ENCODE data around the gene DCAF7.

The DCAF7 gene

GRCh38 chr17:63595132-63595531, 44.9 kb downstream of the DCAF7 start:
- no peak for DNase-seq

- no peak for DNase-seq
These were observed 46.7 kb downstream of the DCAF7 start for GRCh38 chr17:63596856-63597586.

DNA sequence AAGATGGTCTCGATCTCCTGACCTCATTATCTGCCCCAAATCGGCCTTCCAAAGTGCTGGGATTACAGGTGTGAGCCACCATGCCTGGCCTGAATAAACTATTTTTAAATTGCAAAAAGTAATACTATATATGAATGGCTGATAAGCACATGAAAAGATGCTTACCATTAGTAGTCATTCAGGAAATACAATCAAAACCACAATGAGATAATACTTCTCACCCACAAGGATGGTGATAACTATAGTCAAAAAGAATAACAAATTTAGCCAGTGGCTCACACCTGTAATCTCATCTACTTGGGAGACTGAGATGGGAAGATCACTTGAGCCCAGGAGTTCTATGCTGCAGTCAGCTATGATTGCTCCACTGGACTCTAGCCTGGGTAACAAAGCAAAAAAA, 48.0 kb downstream of the DCAF7 start:
- DNase-seq, result no peak

- peak; percentile 67 for DNase-seq
These were observed 50.5 kb downstream of the DCAF7 start, which contains the start of gene TACO1 for GRCh38 chr17:63600569-63601438. TSS of gene TACO1 (plus strand) at chr17:63600895. CDS start at chr17:63601084, 189 bp downstream.

DNA sequence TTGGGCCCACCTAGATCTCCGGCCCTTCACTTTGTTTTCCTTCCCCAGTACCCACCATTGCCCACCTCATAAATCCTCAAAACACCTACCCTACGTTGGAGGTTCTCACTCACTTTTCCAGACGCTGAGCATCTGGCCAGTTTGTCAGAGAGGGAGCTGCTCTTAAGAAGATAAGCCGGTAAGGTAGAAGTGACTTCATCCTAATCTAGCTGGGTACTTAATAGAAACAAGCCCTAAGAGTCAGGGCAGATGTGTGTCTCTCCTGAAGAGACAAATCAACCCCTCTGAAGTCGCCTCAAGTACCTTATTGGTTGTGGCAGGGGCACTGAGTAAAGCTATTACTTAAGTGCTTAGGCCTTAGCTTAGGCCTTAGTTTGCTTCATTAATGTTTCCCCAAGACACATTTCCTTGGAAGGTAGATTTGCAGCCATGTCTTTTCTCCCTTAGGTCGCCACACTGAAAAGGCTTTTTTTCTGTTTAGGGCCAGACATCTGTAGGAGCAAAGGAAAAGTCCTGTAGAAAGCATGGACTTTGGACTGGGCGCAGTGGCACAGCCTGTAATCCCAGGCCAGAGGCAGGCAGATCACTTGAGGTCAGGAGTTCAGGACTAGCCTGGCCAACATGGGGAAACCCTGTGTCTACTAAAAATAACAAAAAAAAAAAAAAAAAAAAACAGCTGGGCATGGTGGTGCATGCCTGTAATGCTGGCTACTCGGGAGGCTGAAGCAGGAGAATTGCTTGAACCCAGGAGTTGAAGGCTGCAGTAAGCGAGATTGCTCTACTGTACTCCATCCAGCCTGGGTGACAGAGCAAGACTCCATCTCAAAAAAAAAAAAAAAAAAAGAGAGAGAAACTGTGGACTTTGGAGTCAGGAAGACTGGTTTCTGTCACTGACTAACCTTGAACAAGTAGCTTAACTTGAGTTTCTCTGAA, 51.4 kb downstream of the DCAF7 start:
- DNase-seq, result no peak

DNA sequence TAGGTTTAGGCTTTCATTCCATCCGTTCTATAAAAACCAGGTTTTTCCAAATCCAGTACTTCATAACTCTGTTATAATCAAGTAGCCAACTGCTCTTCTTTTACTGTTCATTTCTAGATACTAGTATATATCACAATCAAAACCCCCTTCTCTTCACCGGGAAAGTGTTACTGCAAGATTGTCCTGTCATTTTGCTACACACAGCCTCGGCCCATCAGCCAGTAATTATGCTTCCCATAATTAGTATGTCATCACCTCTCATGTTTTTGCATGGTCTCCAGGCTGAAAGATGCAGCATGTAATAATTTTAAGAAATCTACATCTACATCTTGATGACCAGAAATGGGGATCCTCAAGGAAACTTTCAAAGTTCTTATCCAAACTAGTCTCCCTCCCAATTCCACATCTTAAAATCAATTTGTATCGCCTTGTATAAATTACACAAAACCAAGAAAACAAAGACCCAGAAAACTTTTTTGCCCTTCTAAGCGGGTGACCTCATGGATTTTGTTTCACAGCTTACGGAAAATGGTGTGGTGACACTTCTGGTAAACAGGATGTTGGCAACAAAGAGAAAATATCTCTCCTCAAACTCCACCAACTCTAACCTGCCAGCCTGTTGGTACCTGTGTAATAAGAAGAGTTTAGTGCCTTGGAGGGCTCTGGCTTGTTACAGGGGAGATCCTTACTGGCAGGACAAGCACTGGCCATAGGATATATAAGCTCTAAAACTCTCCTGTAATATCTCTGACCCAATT, 59.7 kb downstream of the DCAF7 start:
- no peak for DNase-seq

GRCh38 chr17:63610854-63611253, 60.6 kb downstream of the DCAF7 start:
- DNase-seq, result no peak

GRCh38 chr17:63611354-63611753, 61.1 kb downstream of the DCAF7 start:
- no peak for DNase-seq

DNA sequence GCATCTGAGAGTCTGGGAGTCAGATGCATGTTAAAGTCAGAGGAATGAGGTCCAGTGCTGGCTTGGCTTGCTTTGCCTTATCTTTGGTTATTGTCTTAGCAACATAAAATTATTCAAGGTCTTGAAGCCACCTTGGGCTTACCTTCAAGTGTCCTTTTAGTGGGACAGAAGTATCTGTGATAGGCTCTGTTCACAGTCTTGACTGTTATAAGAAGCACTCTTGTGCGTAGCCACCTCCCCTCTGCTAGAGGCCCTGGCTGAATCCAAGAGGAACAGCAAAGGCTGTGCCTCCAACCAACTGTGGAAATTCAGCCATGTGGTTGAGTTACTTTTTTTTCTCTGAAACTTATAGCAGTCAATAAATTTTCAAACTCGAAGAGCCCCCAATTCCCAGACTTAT, 63.4 kb downstream of the DCAF7 start:
- no peak for DNase-seq

DNA sequence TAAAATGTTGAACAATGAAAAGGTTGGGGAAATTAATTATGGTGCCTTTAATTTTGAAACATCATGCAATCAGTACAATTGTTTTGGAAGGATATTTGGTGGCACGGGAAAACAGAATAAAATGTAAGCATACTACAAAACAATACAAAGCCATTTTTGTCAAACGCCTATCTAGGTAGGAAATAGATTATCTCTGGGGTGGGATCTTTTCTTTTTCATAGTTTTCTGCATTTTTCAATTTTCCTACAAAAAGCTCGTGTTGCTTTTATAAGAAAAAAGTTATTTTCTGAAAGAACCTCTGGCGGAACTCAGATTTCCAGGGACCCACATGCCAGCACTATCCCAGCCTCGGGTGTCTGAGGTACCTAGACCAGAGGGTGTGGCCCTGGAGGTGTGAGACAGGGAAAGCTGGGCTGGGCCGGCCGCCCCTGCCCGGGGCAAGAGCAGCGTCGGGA, 71.0 kb downstream of the DCAF7 start:
- DNase-seq, result no peak

DNA sequence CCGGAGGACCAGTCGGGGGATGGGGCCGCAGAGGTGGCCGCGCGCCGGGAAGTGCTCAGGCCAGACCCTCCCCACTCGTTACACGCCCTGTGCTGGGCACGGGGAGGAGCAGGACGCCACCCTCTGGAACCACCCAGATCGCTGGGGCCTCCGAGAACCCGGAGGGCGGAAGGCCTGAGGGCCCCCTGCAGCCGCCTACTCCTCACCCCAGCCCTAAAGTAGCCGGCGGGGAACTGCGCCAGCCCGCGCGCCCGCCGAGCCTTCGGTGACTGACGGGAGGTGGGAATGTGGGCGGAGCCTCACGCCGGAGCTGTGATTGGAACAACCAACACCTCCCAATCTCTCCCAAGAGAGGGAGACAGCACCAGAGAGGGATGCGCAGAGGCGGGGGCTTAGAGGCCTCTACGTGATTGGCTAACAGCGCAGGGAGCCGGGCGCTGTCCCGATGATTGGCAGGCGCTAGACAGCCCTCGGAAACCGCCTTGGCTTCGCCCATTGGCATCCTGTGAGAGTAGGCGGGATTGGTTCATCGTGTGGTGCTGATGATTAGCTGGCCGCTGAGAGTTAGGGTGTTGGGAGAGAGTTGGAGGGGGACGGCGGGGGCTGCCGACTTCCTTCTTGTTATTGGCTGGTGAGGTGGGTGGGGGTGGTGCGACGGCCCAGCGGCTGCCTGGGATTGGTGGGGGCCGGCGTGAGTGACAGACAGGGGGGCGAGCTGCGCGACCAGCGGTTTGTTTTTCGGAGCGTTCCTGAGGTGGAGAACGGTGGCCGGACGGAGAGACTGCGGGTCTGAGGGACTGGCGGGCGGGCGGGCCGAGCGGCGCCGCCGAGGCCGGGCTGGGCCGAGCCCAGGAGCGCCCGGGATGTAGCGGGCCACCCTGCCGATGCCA, 71.7 kb downstream of the DCAF7 start, which contains the start of gene MAP3K3:
Gene MAP3K3 (plus strand): TSS at position 734 of the 890 bp plus-strand sequence. CDS start 343 bp downstream, outside the sequence.
- peak; percentile 95 for DNase-seq

- DNase-seq, result peak; percentile 34
These were observed 72.5 kb downstream of the DCAF7 start for GRCh38 chr17:63622574-63623390.

GRCh38 chr17:63623786-63624530, 73.7 kb downstream of the DCAF7 start:
- no peak for DNase-seq

DNA sequence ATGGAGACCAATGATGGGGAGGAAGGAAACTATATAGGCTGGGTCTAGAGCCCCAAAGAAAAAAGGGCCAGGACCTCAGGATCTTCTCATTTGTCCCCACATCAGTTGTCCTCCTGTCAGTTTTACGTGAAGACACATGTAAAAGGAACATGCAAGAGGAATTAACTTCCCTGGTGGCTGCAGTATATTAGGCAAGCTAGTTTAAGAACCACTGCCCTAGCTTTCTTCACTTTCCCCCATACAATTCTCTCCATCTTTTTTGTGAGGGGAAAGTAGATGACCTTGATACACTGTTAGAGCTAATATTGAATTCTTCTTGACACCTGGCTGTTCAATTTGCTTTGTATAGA, 74.2 kb downstream of the DCAF7 start:
- DNase-seq, result no peak

DNA sequence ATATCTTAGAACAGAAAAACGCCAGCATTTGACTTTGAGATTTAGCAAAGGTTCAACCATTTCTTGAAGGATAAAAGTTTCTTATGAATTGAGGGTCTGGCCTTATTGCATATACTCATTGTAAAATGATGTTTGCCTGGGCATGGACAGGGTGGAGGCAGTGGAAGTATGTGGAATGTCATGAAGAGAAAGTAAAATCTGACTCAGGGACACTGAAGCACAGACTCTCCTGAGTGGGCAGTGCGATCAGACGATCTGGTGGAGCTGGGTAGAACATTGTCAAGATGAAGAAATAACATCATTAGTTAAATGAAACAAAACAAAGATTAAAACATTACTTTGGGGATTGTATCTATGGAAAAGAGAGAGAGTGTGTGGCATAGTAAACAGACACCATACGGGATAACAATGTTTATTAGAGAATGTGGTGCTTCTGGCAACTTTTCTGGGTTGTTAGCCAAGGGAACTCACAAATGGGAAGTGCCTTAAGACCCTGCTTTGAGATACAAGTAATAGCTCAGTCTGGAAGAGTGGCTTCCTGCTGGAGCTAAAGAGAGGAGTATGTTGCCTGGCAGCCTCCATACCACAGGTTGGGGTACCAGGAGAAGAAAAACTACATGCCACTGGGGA, 76.4 kb downstream of the DCAF7 start:
- DNase-seq, result no peak

DNA sequence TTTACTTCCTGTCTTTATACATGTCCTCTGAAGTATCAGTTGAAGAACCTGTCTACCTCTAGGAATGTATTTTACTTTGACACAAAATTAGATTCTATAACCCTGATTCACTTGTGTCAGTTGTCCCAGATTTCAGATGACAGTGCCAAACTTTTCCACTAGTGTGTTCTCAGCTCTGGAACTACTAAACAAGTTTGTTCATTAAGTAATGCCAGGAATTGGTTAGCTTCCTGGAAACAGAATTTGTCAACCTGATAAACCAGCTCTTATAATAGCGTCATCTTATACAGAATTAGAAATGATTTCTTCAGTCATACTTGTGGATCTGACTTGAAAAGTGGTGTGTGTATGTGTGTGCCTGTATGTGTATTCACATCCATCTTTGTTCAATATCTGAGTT, 79.3 kb downstream of the DCAF7 start:
- no peak for DNase-seq

DNA sequence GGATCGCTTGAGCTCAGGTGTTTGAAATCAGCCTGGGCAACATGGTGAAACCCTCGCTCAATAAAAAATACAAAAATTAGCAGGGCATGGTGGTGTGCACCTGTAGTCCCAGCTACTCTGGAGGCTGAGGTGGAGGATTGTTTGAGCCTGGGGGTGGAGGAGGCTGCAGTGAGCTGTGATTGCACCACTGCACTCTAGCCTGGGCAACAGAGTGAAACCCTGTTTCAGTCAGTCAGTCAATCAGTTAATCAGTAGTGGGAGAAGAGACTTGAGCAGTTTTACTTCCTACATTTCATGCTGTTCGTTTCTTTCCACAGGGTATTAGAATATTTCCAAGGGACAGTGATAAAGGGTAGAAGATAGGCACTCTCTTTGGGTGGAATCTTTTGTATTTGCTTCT, 80.8 kb downstream of the DCAF7 start:
- no peak for DNase-seq

GRCh38 chr17:63631626-63632025, 81.3 kb downstream of the DCAF7 start:
- no peak for DNase-seq

DNA sequence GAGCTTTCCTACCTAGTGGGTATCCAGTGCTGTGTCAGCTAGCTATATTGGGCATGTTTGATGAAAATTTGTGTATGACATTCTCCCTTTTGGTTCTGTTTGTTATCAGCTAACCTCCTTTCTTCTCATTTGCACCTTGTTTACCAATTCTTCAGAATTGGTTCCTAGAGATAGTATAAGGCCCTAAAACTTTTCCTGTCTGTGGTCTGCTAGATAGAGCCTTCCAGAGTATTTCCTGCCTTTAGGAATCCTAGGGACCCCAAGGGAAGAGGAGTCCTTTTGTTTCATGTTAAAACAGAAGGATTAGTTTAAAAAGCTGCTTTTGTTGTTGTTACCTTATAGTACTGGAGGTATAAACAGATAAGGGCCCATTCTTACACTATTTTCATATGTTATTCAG, 83.5 kb downstream of the DCAF7 start:
- no peak for DNase-seq
